Stimulated activated effector memory CD8-positive, alpha-beta T cell treated with anti-CD3 and anti-CD28 coated beads, Interleukin-12 subunit alpha, Interleukin-12 subunit beta, amount 100 ng/mL, for 72 hours (primary cell): Measurements from ENCODE around the gene OR2F2.
A peak's percentile ranks its signal among the peaks of the same experiment; 100 is the strongest.

Source experiments
- ATAC-seq: fragments of 150-1000 bp; cut with Tn5 transposase; 2 replicates; pipeline ENCODE4 v1.10.0; 2021
- DNase-seq, 2 donors: peaks; one replicate each; pipeline ENCODE4 v3.0.0; 2021 to 2022; ENCODE audit warnings: low spot score in 2 of 2
- H3K27ac Mint-ChIP-seq: one replicate; pipeline ENCODE4 v1.8.0; 2022; ENCODE audit warnings: mild to moderate bottlenecking, mixed read lengths
- H3K36me3 Mint-ChIP-seq: one replicate; pipeline ENCODE4 v1.8.0; 2022; ENCODE audit warnings: mild to moderate bottlenecking, mixed read lengths
- H3K4me1 Mint-ChIP-seq: one replicate; pipeline ENCODE4 v1.8.0; 2022; ENCODE audit warnings: mixed read lengths
- H3K4me3 Mint-ChIP-seq: one replicate; pipeline ENCODE4 v1.8.0; 2022; ENCODE audit warnings: mild to moderate bottlenecking, mixed read lengths
- H3K9me3 Mint-ChIP-seq: one replicate; pipeline ENCODE4 v1.8.0; 2022; ENCODE audit warnings: mixed read lengths

The OR2F2 gene

GRCh38 chr7:143934526-143935325, at the start of gene OR2F2:
OR2F2 (plus strand) TSS chr7:143935233; CDS start chr7:143935233, 0 bp downstream.
- Mint-ChIP-seq H3K27ac (no peak within 1 kb of the TSS), H3K36me3 (no peaks in the 10 kb centered on the region), H3K9me3 (peaks cover 7% of the 10 kb centered on the region), H3K4me1 (peaks cover 9% of the 10 kb centered on the region), H3K4me3 (no peak within 1 kb of the TSS)
- DNase-seq = no peak
- no peak for ATAC-seq

GRCh38 chr7:143885951-143886350, 49.1 kb upstream of the OR2F2 start:
- no peaks in the 10 kb centered on the region for H3K36me3 Mint-ChIP-seq
- H3K4me3 Mint-ChIP-seq = no peak overlapping the region
- DNase-seq = no peak
- no peak overlapping the region for H3K27ac Mint-ChIP-seq
- no peaks in the 10 kb centered on the region for H3K9me3 Mint-ChIP-seq
- peaks cover 16% of the 10 kb centered on the region for H3K4me1 Mint-ChIP-seq
- no peak for ATAC-seq

- no peak for DNase-seq
- no peak overlapping the region for H3K4me3 Mint-ChIP-seq
- H3K27ac Mint-ChIP-seq = no peak overlapping the region
- ATAC-seq = no peak
- H3K9me3 Mint-ChIP-seq = no peaks in the 10 kb centered on the region
- peaks cover 15% of the 10 kb centered on the region for H3K4me1 Mint-ChIP-seq
- no peaks in the 10 kb centered on the region for H3K36me3 Mint-ChIP-seq
Measured at GRCh38 chr7:143886826-143887477, 48.1 kb upstream of the OR2F2 start.

GRCh38 chr7:143889068-143889467, 46.0 kb upstream of the OR2F2 start:
- Mint-ChIP-seq H3K9me3 (no peaks in the 10 kb centered on the region), H3K27ac (no peak overlapping the region), H3K36me3 (no peaks in the 10 kb centered on the region), H3K4me1 (peaks cover 5% of the 10 kb centered on the region), H3K4me3 (no peak overlapping the region)
- DNase-seq = no peak
- no peak for ATAC-seq

GRCh38 chr7:143890558-143890957, 44.5 kb upstream of the OR2F2 start:
- Mint-ChIP-seq H3K4me3 (no peak overlapping the region), H3K9me3 (no peaks in the 10 kb centered on the region), H3K36me3 (no peaks in the 10 kb centered on the region), H3K27ac (no peak overlapping the region), H3K4me1 (no peaks in the 10 kb centered on the region)
- DNase-seq = no peak
- no peak for ATAC-seq

- ATAC-seq = no peak
Measured at GRCh38 chr7:143891457-143891856, 43.6 kb upstream of the OR2F2 start.

GRCh38 chr7:143892527-143893300, 42.3 kb upstream of the OR2F2 start:
- no peaks in the 10 kb centered on the region for H3K36me3 Mint-ChIP-seq
- no peak for DNase-seq
- no peak overlapping the region for H3K4me3 Mint-ChIP-seq
- H3K4me1 Mint-ChIP-seq = no peaks in the 10 kb centered on the region
- ATAC-seq = peak; percentile 93
- H3K9me3 Mint-ChIP-seq = no peaks in the 10 kb centered on the region
- H3K27ac Mint-ChIP-seq = no peak overlapping the region

More at GRCh38 chr7:143891457-143891856, 43.6 kb upstream of the OR2F2 start:
- Mint-ChIP-seq H3K36me3 (no peaks in the 10 kb centered on the region), H3K4me3 (no peak overlapping the region), H3K27ac (no peak overlapping the region), H3K9me3 (no peaks in the 10 kb centered on the region), H3K4me1 (no peaks in the 10 kb centered on the region)
- DNase-seq = no peak

- H3K9me3 Mint-ChIP-seq = no peaks in the 10 kb centered on the region
- H3K4me3 Mint-ChIP-seq = no peak overlapping the region
- DNase-seq (no peak), ATAC-seq (no peak)
- peaks cover 7% of the 10 kb centered on the region for H3K36me3 Mint-ChIP-seq
- H3K27ac Mint-ChIP-seq = no peak overlapping the region
- peaks cover 29% of the 10 kb centered on the region for H3K4me1 Mint-ChIP-seq
Measured at GRCh38 chr7:143896667-143897066, 38.4 kb upstream of the OR2F2 start.

- DNase-seq = no peak
- Mint-ChIP-seq H3K9me3 (no peaks in the 10 kb centered on the region), H3K4me3 (no peak overlapping the region), H3K36me3 (peaks cover 12% of the 10 kb centered on the region), H3K27ac (no peak overlapping the region), H3K4me1 (peaks cover 35% of the 10 kb centered on the region)
- ATAC-seq = no peak
Measured at GRCh38 chr7:143898810-143899209, 36.2 kb upstream of the OR2F2 start.

- ATAC-seq (no peak), DNase-seq (peak in 1 of 2 donors; percentile 45)
- peak overlapping the region; percentile 91 for H3K27ac Mint-ChIP-seq
- no peaks in the 10 kb centered on the region for H3K9me3 Mint-ChIP-seq
- peaks cover 35% of the 10 kb centered on the region for H3K4me1 Mint-ChIP-seq
- peak overlapping the region; percentile 86 for H3K4me3 Mint-ChIP-seq
- peaks cover 12% of the 10 kb centered on the region for H3K36me3 Mint-ChIP-seq
Measured at GRCh38 chr7:143900230-143900766, 34.7 kb upstream of the OR2F2 start.

- peak overlapping the region; percentile 86 for H3K4me3 Mint-ChIP-seq
- peaks cover 35% of the 10 kb centered on the region for H3K4me1 Mint-ChIP-seq
- peaks cover 12% of the 10 kb centered on the region for H3K36me3 Mint-ChIP-seq
- H3K27ac Mint-ChIP-seq = peak overlapping the region; percentile 91
- DNase-seq (no peak), ATAC-seq (no peak)
- no peaks in the 10 kb centered on the region for H3K9me3 Mint-ChIP-seq
Measured at GRCh38 chr7:143901332-143901667, 33.7 kb upstream of the OR2F2 start.

GRCh38 chr7:143901668-143902331, 33.2 kb upstream of the OR2F2 start, which contains the start of gene TCAF1:
TCAF1 (minus strand) TSS chr7:143902176; CDS start chr7:143876608, 25,568 bp downstream.
- ATAC-seq (peak; percentile 95), DNase-seq (peak; percentile 80 to 95)
- H3K27ac Mint-ChIP-seq = peak within 1 kb of the TSS; percentile 91
- H3K4me1 Mint-ChIP-seq = peaks cover 35% of the 10 kb centered on the region
- H3K36me3 Mint-ChIP-seq = peaks cover 12% of the 10 kb centered on the region
- H3K4me3 Mint-ChIP-seq = peak within 1 kb of the TSS; percentile 86
- no peaks in the 10 kb centered on the region for H3K9me3 Mint-ChIP-seq

GRCh38 chr7:143902332-143902899, 32.6 kb upstream of the OR2F2 start:
- no peak for ATAC-seq
- Mint-ChIP-seq H3K4me1 (peaks cover 35% of the 10 kb centered on the region), H3K36me3 (peaks cover 12% of the 10 kb centered on the region), H3K4me3 (peak overlapping the region; percentile 86), H3K27ac (peak overlapping the region; percentile 91), H3K9me3 (no peaks in the 10 kb centered on the region)
- DNase-seq = no peak

GRCh38 chr7:143905509-143905908, 29.5 kb upstream of the OR2F2 start:
- Mint-ChIP-seq H3K36me3 (peaks cover 12% of the 10 kb centered on the region), H3K4me3 (no peak overlapping the region), H3K4me1 (peaks cover 16% of the 10 kb centered on the region), H3K27ac (peak overlapping the region; percentile 2), H3K9me3 (no peaks in the 10 kb centered on the region)
- ATAC-seq = no peak
- no peak for DNase-seq
